Measurements from ENCODE around the gene SLC2A6. TPM values are rescaled to one million over a fixed set of nuclear protein-coding genes. Genes with fewer than 3 reads are reported as not detected.

SLC2A6 gene
- total RNA-seq, 1 donor from 2014 or later = 51.8 TPM

DNA sequence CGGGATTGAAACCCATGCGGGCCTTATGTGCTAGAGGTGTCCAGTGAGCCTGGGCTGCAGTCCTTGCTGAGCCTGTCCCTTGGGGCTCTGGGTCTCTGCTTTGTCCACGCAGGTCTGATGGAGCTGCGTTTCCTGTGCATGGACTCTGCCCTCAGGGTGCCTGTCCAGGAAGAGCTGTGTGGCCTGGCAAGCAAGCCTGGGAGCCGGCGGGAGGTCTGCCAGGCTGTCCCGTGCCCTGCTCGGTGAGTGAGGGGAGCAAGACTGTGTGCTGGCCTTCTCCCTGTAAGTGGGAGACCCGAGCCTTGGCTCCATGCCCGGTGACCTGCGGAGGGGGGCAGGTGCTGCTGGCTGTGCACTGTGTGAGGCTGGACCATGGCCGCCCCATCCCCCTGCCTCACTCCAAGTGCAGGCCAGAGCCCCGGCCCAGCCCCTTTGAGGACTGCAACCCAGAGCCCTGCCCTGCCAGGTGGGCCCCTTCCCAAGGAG is 30.4 kb downstream of the SLC2A6 start:
- TF ChIP-seq, protein P1, sequence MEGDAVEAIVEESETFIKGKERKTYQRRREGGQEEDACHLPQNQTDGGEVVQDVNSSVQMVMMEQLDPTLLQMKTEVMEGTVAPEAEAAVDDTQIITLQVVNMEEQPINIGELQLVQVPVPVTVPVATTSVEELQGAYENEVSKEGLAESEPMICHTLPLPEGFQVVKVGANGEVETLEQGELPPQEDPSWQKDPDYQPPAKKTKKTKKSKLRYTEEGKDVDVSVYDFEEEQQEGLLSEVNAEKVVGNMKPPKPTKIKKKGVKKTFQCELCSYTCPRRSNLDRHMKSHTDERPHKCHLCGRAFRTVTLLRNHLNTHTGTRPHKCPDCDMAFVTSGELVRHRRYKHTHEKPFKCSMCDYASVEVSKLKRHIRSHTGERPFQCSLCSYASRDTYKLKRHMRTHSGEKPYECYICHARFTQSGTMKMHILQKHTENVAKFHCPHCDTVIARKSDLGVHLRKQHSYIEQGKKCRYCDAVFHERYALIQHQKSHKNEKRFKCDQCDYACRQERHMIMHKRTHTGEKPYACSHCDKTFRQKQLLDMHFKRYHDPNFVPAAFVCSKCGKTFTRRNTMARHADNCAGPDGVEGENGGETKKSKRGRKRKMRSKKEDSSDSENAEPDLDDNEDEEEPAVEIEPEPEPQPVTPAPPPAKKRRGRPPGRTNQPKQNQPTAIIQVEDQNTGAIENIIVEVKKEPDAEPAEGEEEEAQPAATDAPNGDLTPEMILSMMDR (IDR thresholded peaks at IDR 0.05; ENCODE audit: insufficient read depth, low read length, poor library complexity, severe bottlenecking) = no peak
- DNase-seq (ENCODE audit: low read depth) = no peak
- no peaks in the 10 kb centered on the region for H3K36me3 ChIP-seq (ENCODE audit: control insufficient read depth, insufficient read depth, low read length)

DNA sequence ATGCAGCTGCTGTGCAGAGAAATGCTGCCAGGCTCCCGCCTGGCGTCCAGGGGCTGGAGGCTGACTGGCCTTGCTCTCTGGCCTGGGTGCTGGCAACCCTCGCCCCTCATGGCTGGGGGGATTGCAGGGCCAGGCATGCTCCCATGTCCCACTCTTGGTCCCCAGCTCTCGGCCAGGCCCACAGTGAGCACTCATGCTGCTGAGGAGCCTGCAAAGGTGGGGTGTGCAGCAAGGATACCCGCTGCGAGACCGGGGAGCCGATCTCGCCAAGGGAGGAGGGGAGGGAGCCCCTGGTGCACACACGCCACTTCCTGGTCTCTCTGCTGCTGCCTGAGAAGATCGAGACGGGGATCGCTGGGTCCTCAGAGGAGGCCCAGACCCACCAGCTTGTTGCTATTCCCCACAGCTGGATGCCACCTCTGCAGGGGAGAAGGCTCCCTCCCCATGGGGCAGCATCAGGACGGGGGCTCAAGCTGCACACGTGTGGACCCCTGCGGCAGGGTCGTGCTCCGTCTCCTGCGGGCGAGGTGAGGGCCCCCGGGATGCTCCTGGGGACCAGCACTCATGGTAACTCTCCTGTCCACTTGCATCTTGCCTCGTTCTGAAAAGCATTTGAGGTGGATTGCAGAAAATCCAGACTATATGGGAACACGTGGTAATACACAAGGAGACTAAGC is 33.5 kb downstream of the SLC2A6 start:
- TF ChIP-seq, protein P1 (IDR thresholded peaks at IDR 0.05; ENCODE audit: insufficient read depth, low read length, poor library complexity, severe bottlenecking) = no peak
- no peak overlapping the region for H3K4me3 ChIP-seq (ENCODE audit: low read depth, low read length)
- no peaks in the 10 kb centered on the region for H3K36me3 ChIP-seq (ENCODE audit: control insufficient read depth, insufficient read depth, low read length)
- no peak for DNase-seq (ENCODE audit: low read depth)
- peaks cover 11% of the 10 kb centered on the region for H3K27me3 ChIP-seq (ENCODE audit: control insufficient read depth, insufficient read depth, low read length)

More for the DNA sequence above, 30.4 kb downstream of the SLC2A6 start:
- Histone ChIP-seq H3K4me3 (ENCODE audit: low read depth, low read length) (no peak overlapping the region), H3K27me3 (ENCODE audit: control insufficient read depth, insufficient read depth, low read length) (peaks cover 11% of the 10 kb centered on the region)

DNA sequence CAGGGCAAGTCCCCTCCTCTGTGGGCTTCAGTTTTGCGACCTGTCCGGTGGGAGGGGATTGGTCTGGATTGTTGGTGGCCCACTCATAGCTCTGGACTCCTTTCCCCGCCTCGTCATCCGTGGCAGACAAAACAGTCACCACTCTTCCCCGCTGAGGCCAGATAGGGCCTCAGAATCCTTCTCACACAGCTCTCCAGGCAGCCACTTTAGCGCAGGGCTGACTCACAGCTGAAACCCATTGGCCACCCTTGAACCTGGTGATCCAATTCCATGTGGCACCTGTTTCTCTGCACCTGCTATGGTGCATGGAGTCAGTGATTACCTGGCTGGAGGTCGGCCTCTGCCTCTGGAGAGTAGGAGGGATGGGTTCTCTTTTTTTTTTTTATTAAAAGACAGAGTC is 34.9 kb downstream of the SLC2A6 start:
- DNase-seq (ENCODE audit: low read depth) = no peak
- Histone ChIP-seq H3K27me3 (ENCODE audit: control insufficient read depth, insufficient read depth, low read length) (peaks cover 11% of the 10 kb centered on the region), H3K4me3 (ENCODE audit: low read depth, low read length) (no peak overlapping the region), H3K36me3 (ENCODE audit: control insufficient read depth, insufficient read depth, low read length) (no peaks in the 10 kb centered on the region)
- TF ChIP-seq, protein P1 (IDR thresholded peaks at IDR 0.05; ENCODE audit: insufficient read depth, low read length, poor library complexity, severe bottlenecking) = no peak

DNA sequence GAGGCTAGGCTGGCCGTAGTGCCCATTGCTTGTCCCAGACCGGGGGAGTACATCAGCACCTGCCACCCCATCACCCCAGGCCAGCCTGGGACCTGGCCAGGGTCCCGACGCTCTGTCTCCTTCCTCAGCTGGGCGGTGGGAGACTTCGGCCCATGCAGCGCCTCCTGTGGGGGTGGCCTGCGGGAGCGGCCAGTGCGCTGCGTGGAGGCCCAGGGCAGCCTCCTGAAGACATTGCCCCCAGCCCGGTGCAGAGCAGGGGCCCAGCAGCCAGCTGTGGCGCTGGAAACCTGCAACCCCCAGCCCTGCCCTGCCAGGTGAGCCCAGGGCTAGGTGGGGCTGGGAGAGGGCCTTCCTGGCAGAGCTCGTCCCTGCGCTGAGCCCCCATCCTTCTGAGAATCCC is 35.7 kb downstream of the SLC2A6 start:
- H3K4me3 ChIP-seq (ENCODE audit: low read depth, low read length) = no peak overlapping the region
- TF ChIP-seq, protein P1 (IDR thresholded peaks at IDR 0.05; ENCODE audit: insufficient read depth, low read length, poor library complexity, severe bottlenecking) = no peak
- DNase-seq (ENCODE audit: low read depth) = no peak
- peaks cover 7% of the 10 kb centered on the region for H3K27me3 ChIP-seq (ENCODE audit: control insufficient read depth, insufficient read depth, low read length)
- no peaks in the 10 kb centered on the region for H3K36me3 ChIP-seq (ENCODE audit: control insufficient read depth, insufficient read depth, low read length)

DNA sequence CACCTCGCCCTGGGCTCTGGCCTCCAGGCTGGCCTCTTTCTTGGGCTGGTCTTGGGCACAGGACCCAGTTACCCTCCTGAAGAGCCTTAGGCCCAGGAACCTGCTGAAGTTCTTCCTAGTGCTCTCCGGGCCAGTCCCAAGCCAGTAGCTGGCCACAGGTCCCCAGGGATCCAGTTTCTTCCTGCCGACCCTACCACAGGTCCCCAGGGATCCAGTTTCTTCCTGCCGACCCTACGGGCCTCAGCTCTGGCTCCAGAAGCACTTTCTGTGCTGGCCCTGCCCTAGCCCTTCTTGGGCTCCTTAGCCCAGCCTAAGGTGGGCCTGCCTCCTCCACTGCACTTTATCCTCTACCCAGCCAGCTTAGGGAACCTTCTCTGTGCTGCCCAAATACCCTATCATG is 37.3 kb downstream of the SLC2A6 start:
- no peak for DNase-seq (ENCODE audit: low read depth)
- Histone ChIP-seq H3K36me3 (ENCODE audit: control insufficient read depth, insufficient read depth, low read length) (no peaks in the 10 kb centered on the region), H3K4me3 (ENCODE audit: low read depth, low read length) (no peak overlapping the region), H3K27me3 (ENCODE audit: control insufficient read depth, insufficient read depth, low read length) (peaks cover 10% of the 10 kb centered on the region)
- TF ChIP-seq, protein P1 (IDR thresholded peaks at IDR 0.05; ENCODE audit: insufficient read depth, low read length, poor library complexity, severe bottlenecking) = no peak

DNA sequence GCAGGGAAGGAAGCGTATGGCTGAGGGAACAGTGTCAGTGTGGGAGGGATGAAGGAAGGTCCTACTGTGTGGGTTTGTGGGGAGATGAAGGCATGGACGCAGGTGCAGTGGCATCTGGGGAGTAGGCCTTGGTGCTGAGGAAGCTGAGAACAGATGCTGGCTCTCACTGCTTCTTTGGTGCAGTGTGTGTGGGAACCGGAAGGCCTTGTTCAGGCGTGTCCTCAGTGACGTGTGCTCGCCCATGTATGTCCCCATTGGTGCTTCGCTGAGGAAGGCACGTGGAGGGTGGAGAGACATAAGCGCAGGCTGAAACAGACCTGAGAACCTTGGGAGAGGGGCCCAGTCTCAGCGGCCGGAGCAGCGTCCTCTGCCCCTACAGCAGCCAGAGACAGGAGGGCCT is 38.0 kb downstream of the SLC2A6 start:
- H3K27me3 ChIP-seq (ENCODE audit: control insufficient read depth, insufficient read depth, low read length) = peaks cover 10% of the 10 kb centered on the region
- no peaks in the 10 kb centered on the region for H3K36me3 ChIP-seq (ENCODE audit: control insufficient read depth, insufficient read depth, low read length)
- TF ChIP-seq, protein P1 (IDR thresholded peaks at IDR 0.05; ENCODE audit: insufficient read depth, low read length, poor library complexity, severe bottlenecking) = no peak
- no peak overlapping the region for H3K4me3 ChIP-seq (ENCODE audit: low read depth, low read length)
- no peak for DNase-seq (ENCODE audit: low read depth)

All from kidney epithelial cell (primary cell).